Uterus (tissue), 4 donors: ENCODE measurements around the gene GAMT. TPM values are rescaled to one million over a fixed set of nuclear protein-coding genes. Genes with fewer than 3 reads are reported as not detected.

Experiments used
- DNase-seq, 2 donors: peaks; one replicate each; pipeline ENCODE4 v3.0.0-alpha.2; 2019 to 2020
- H3K27ac ChIP-seq, 2 donors: fragments of 200-600 bp; sonication (generic); 1 replicate in 1 of 2; 2 replicates in 1 of 2; pipeline ENCODE4 v1.5.1; 2016 to 2018
- H3K27me3 ChIP-seq, 2 donors: fragments of 200-600 bp; sonication (generic); one replicate each; pipeline ENCODE4 v1.5.1; 2018 to 2019; ENCODE audit warnings: control low read depth in 1 of 2
- H3K36me3 ChIP-seq, 2 donors: fragments of 200-600 bp; sonication (generic); one replicate each; pipeline ENCODE4 v1.5.1; 2019; ENCODE audit warnings: control low read depth in 1 of 2
- H3K4me1 ChIP-seq, 2 donors: fragments of 200-600 bp; sonication (generic); one replicate each; pipeline ENCODE4 v1.5.1; 2018 to 2019; ENCODE audit warnings: control low read depth in 1 of 2
- H3K4me3 ChIP-seq, 2 donors: fragments of 200-600 bp; sonication (generic); 1 replicate in 1 of 2; 2 replicates in 1 of 2; pipeline ENCODE4 v1.5.1; 2018 to 2019; ENCODE audit warnings: mild to moderate bottlenecking in 1 of 2
- H3K9me3 ChIP-seq, 2 donors: fragments of 200-600 bp; sonication (generic); one replicate each; pipeline ENCODE4 v1.5.1; 2019; ENCODE audit warnings: control low read depth in 1 of 2
- POLR2A ChIP-seq, 2 donors: fragments of 450-650 bp; IDR thresholded peaks; one replicate each; pipeline ENCODE4 v1.6.1; 2016; ENCODE audit warnings: antibody characterized with exemption in 2 of 2, mild to moderate bottlenecking in 1 of 2, moderate library complexity in 1 of 2
- intact Hi-C: fragments of 100-400 bp; cut with DNase I; formaldehyde crosslinking; loops from one replicate; pipeline ENCODE4 v1.15.1; 2023; ENCODE audit warnings: low total_unique reads
- total RNA-seq, 4 donors: library from RNA; depleted of rRNA in 3 of 4; stranded (reverse); fragments of >200 nt in 3 of 4; gene quantifications; one replicate each; pipeline versions ENCODE4 v1.1.0 to v1.2.4, GENCODE V29; 2014 to 2023
- TF ChIP-seq, protein P1 (sequence below), 4 experiments: fragments of 200-600 bp in 2 of 4; fragments of 450-650 bp in 2 of 4; sonication (generic) in 2 of 4; IDR thresholded peaks; one replicate each; pipeline ENCODE4 v1.5.1; 2016 to 2019; ENCODE audit warnings: antibody characterized with exemption in 4 of 4, mild to moderate bottlenecking in 2 of 4, moderate library complexity in 1 of 4
- donor health status: DM: yes; HTN: yes; CAD: no.

The GAMT gene
- total RNA-seq, 4 donors from 2014 or later = 3.3 to 14.4 (median 8.4) TPM

GRCh38 chr19:1370579-1371361 lies 30.6 kb downstream of the GAMT start:
- H3K27ac ChIP-seq = no peak overlapping the region
- DNase-seq = no peak
- TF ChIP-seq POLR2A (IDR thresholded peaks at IDR 0.05) = no peak
- TF ChIP-seq, protein P1, sequence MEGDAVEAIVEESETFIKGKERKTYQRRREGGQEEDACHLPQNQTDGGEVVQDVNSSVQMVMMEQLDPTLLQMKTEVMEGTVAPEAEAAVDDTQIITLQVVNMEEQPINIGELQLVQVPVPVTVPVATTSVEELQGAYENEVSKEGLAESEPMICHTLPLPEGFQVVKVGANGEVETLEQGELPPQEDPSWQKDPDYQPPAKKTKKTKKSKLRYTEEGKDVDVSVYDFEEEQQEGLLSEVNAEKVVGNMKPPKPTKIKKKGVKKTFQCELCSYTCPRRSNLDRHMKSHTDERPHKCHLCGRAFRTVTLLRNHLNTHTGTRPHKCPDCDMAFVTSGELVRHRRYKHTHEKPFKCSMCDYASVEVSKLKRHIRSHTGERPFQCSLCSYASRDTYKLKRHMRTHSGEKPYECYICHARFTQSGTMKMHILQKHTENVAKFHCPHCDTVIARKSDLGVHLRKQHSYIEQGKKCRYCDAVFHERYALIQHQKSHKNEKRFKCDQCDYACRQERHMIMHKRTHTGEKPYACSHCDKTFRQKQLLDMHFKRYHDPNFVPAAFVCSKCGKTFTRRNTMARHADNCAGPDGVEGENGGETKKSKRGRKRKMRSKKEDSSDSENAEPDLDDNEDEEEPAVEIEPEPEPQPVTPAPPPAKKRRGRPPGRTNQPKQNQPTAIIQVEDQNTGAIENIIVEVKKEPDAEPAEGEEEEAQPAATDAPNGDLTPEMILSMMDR (IDR thresholded peaks at IDR 0.05) = no peak
- no peaks in the 10 kb centered on the region for H3K9me3 ChIP-seq
- H3K4me3 ChIP-seq = no peak overlapping the region
- no peaks in the 10 kb centered on the region for H3K27me3 ChIP-seq
- intact Hi-C loops = no loop called here
- H3K36me3 ChIP-seq = no peaks in the 10 kb centered on the region
- no peaks in the 10 kb centered on the region for H3K4me1 ChIP-seq

DNA sequence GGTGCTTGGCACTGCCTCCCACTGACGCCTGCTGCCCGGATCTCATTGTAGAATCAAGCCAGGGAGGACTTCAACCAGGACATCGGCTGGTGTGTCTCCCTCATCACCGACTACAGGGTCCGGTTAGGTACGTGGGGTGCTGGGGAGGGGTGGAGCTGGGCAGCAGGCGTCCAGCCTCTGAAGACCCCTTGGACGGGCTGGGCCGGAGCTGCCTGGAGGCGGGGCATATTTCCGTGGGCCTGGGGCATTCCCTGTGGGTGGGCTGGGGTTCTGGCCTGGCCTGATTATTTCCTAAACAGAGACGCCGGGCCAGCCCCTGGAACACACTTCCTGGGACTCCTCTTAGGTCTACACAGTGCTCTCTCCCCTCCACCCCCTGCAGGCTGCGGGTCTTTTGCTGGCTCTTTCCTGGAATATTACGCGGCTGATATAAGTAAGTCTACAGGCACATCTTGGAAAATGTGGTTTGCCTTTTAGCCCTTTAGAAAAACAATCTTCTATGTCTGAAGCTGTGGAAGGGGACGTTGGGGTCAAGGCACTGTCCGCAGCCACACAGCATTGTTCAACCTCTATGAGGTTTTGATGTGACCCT lies 32.0 kb downstream of the GAMT start:
- Histone ChIP-seq H3K4me3 (no peak overlapping the region), H3K9me3 (no peaks in the 10 kb centered on the region), H3K4me1 (no peaks in the 10 kb centered on the region), H3K27ac (no peak overlapping the region), H3K36me3 (no peaks in the 10 kb centered on the region), H3K27me3 (no peaks in the 10 kb centered on the region)
- TF ChIP-seq POLR2A (IDR thresholded peaks at IDR 0.05) = no peak
- TF ChIP-seq, protein P1 (IDR thresholded peaks at IDR 0.05) = no peak
- DNase-seq = no peak
- intact Hi-C loops = no loop called here

DNA sequence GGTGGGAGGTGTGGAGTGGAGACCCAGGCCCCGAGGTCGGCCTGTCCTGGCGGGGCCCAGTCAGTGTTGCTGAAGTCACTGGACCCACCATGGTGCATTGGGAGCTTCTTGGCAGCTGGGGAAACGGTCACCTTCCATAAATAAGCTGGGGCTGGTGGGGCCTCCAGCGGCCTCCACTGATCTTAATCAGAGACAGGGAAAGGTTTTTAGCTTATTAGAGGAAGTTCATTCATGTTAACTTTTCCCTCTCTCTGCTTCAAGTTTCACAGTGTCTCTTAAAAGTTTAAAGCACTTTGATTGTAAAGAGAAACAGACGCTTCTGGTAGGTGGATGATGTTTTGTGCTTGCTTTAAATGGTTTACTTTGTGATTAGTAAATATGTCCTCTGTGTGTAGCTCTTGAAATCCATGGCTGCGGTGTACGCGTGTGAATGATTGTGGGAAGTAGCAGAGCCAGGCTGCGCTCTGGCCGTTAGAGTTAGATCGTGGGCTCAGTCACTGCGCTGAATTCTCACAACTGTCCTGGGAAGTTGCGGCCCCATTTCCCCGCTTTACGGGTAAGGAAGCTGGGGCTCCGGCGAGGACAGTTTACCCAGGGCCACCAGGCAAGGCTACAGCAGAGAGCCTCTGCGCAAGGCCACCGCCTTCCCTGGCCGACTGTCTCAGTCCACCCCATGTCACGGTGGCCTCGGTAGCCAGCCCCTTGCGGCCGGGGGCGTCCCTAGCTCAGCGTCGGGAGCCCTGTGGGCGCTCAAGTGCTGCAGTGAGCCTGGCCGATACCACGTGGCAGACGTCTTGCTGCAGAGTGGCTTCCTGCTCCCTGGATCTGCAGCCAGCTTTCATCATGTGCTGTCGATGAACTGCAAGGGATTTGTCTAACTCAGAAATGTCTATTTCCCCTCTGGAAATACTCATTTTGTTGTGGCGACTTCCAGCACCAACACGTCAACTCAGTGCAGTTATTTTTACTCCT lies 34.2 kb downstream of the GAMT start:
- Histone ChIP-seq H3K36me3 (no peaks in the 10 kb centered on the region), H3K4me1 (peaks cover 1 to 2% of the 10 kb centered on the region in 2 donors), H3K27ac (no peak overlapping the region), H3K9me3 (no peaks in the 10 kb centered on the region), H3K4me3 (no peak overlapping the region), H3K27me3 (no peaks in the 10 kb centered on the region)
- DNase-seq = no peak
- no peak for TF ChIP-seq POLR2A (IDR thresholded peaks at IDR 0.05)
- TF ChIP-seq, protein P1 (IDR thresholded peaks at IDR 0.05) = no peak
- intact Hi-C loops = no loop called here

- H3K36me3 ChIP-seq = no peaks in the 10 kb centered on the region
- TF ChIP-seq POLR2A (IDR thresholded peaks at IDR 0.05) = no peak
- TF ChIP-seq, protein P1 (IDR thresholded peaks at IDR 0.05) = no peak
- no peaks in the 10 kb centered on the region for H3K27me3 ChIP-seq
Measured at GRCh38 chr19:1366296-1366695, 35.0 kb downstream of the GAMT start.

More at GRCh38 chr19:1366296-1366695, 35.0 kb downstream of the GAMT start:
- intact Hi-C loops = no loop called here
- no peaks in the 10 kb centered on the region for H3K9me3 ChIP-seq
- H3K4me3 ChIP-seq = no peak overlapping the region
- no peak overlapping the region for H3K27ac ChIP-seq
- no peak for DNase-seq
- H3K4me1 ChIP-seq = peaks cover 9 to 11% of the 10 kb centered on the region in 2 donors
